ENCODE data around the gene SGIP1. TPM values are rescaled to one million over a fixed set of nuclear protein-coding genes. Genes with fewer than 3 reads are reported as not detected.
"Not testable (repeated sequence)": the region's sequence is repeated elsewhere in the genome, so short reads cannot be mapped to it uniquely, and the experiment has no call there.

Gene SGIP1
- total RNA-seq, 3 donors from 2014 or later = 0.65 to 7.3 (median 0.93) TPM

DNA sequence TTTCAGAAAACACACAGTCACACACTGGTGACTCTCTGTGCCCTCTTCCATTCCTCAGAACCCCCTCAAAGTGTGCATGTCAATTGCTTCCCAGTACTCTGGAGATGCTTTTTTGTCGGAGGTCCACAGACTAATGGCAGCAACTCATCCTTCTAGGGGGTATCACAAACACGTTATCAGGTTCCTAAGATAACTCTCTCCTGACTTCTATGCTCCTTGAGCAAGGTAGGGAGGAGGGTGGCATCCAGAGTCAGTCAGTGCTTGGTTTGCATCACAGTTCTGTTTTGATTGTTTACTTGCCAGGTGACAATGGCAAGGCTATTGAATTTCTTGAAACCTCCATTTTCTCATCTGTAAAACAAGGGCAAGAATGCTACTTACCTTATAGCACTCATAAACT lies 178.9 kb downstream of the SGIP1 start:
- TF ChIP-seq, protein P1, sequence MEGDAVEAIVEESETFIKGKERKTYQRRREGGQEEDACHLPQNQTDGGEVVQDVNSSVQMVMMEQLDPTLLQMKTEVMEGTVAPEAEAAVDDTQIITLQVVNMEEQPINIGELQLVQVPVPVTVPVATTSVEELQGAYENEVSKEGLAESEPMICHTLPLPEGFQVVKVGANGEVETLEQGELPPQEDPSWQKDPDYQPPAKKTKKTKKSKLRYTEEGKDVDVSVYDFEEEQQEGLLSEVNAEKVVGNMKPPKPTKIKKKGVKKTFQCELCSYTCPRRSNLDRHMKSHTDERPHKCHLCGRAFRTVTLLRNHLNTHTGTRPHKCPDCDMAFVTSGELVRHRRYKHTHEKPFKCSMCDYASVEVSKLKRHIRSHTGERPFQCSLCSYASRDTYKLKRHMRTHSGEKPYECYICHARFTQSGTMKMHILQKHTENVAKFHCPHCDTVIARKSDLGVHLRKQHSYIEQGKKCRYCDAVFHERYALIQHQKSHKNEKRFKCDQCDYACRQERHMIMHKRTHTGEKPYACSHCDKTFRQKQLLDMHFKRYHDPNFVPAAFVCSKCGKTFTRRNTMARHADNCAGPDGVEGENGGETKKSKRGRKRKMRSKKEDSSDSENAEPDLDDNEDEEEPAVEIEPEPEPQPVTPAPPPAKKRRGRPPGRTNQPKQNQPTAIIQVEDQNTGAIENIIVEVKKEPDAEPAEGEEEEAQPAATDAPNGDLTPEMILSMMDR (IDR thresholded peaks at IDR 0.05) = no peak
- H3K4me1 ChIP-seq (ENCODE audit: low read depth) = no peaks in the 10 kb centered on the region
- intact Hi-C loops (cut with DNase I, micrococcal nuclease) = no loop called here
- DNase-seq (no peak), ATAC-seq (no peak)
- H3K9me3 ChIP-seq = no peaks in the 10 kb centered on the region
- H3K4me3 ChIP-seq = no peak overlapping the region
- no peaks in the 10 kb centered on the region for H3K36me3 ChIP-seq (ENCODE audit: low read depth)

DNA sequence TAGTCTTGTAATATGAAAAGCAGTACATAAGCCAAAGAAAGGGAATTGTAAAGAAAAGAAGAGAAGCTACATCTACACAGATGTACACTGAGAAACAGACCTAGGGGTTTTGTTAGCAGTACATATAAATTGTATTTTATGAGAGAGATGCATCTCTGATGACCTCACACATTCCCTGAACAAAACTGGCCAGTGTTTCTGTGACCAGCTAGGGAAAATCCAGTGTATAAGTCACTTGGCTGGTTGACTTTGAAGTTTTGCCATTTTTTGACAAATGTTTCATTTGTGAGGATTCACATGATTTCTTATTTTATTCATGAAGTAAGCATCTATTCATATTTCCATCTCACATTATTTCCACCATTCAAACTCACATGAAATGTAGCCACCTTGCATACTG lies 190.0 kb downstream of the SGIP1 start:
- H3K9me3 ChIP-seq = no peaks in the 10 kb centered on the region

DNA sequence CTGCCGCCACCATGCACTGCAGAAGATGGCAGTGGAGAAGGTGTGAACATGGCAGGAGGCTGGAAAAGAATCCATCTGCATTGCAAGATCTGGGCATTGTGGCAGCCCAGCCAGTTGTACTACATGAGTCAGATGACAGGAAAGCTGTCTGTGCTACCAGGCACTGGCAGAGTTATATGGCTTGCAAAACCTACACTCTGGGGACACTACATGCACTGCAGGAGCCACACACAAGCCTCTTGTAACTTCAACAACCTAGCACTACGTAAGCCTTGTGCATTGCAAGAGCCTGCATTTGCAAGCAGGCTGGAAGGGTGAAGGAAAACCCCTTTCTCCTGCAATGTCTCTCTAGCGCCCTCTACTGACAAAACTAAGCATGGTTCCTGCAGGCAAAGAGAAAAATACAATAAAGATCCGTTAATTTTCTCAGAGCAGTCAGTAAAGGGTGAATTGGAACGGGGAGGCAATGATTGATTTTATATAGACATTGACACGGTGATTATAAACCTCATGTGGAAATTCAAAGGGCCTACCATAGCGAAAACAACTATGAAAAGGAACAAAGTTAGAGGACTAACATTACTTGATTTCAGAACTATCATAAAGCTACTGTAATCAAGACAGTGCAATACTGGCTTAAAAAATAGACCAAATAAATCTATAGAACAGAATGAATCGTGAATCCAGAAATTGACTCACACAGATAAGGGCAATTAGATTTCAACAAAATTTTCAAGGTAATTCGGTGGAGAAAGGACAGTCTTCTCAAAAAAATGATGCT lies 192.1 kb downstream of the SGIP1 start:
- Histone ChIP-seq H3K4me1 (ENCODE audit: low read depth) (no peaks in the 10 kb centered on the region), H3K4me3 (no peak overlapping the region)
- intact Hi-C loops (cut with DNase I, micrococcal nuclease) = no loop called here

More for the DNA sequence above, 190.0 kb downstream of the SGIP1 start:
- TF ChIP-seq, protein P1 (IDR thresholded peaks at IDR 0.05) = no peak
- no peaks in the 10 kb centered on the region for H3K4me1 ChIP-seq (ENCODE audit: low read depth)
- no peak for ATAC-seq
- intact Hi-C loops (cut with DNase I, micrococcal nuclease) = no loop called here
- no peak overlapping the region for H3K4me3 ChIP-seq
- no peaks in the 10 kb centered on the region for H3K36me3 ChIP-seq (ENCODE audit: low read depth)
- DNase-seq = no peak

GRCh38 chr1:66728021-66728420 lies 194.1 kb downstream of the SGIP1 start:
- Histone ChIP-seq H3K4me1 (ENCODE audit: low read depth) (no peaks in the 10 kb centered on the region), H3K36me3 (ENCODE audit: low read depth) (no peaks in the 10 kb centered on the region), H3K9me3 (no peaks in the 10 kb centered on the region), H3K4me3 (no peak overlapping the region)
- TF ChIP-seq, protein P1 (IDR thresholded peaks at IDR 0.05) = no peak
- ATAC-seq (no peak), DNase-seq (no peak)
- intact Hi-C loops (cut with DNase I, micrococcal nuclease) = no loop called here

More for the DNA sequence above, 192.1 kb downstream of the SGIP1 start:
- TF ChIP-seq, protein P1 (IDR thresholded peaks at IDR 0.05) = peak; percentile 84
- Histone ChIP-seq H3K9me3 (no peaks in the 10 kb centered on the region), H3K36me3 (ENCODE audit: low read depth) (no peaks in the 10 kb centered on the region)
- ATAC-seq (peak; percentile 79), DNase-seq (peak in 2 of 3 donors; percentile 24 to 75)

DNA sequence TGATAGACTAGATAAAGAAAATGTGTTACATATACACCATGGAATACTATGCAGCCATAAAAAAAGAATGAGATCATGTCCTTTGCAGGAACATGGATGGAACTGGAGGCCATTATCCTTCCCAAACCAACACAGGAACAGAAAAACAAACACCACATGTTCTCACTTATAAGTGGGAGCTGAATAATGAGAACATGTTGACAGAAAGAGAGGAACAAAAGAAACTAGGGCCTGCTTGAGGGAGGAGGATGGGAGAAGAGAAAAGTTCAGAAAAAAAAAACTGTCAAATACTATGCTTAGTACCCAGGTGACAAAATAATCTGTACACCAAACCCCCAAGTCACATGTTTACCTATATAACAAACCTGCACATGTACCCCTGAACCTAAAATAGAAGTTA lies 194.8 kb downstream of the SGIP1 start:
- ATAC-seq; intact Hi-C loops (cut with DNase I, micrococcal nuclease); H3K4me3 ChIP-seq; H3K4me1 ChIP-seq (ENCODE audit: low read depth); H3K36me3 ChIP-seq (ENCODE audit: low read depth); H3K9me3 ChIP-seq; DNase-seq: not testable (repeated sequence)

DNA sequence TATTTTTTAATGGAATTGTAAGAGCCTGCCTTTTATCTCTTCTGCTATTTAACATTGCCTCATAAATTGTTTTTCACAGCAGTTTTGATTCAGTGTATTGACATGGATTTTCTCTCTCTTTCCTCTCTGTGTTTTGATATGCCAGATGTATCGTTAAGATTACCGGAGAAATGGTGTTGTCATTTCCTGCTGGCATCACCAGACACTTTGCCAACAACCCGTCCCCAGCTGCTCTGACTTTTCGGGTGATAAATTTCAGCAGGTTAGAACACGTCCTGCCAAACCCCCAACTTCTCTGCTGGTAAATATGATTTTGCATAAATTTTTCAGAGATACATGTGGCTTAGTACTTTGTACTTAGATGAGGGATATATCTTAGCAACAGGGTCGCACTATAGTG lies 195.2 kb downstream of the SGIP1 start:
- intact Hi-C loops (cut with DNase I, micrococcal nuclease) = no loop called here
- DNase-seq (no peak), ATAC-seq (no peak)
- Histone ChIP-seq H3K4me3 (no peak overlapping the region), H3K4me1 (ENCODE audit: low read depth) (no peaks in the 10 kb centered on the region), H3K9me3 (no peaks in the 10 kb centered on the region), H3K36me3 (ENCODE audit: low read depth) (no peaks in the 10 kb centered on the region)
- TF ChIP-seq, protein P1 (IDR thresholded peaks at IDR 0.05) = no peak

All from mucosa of descending colon (tissue), 3 donors.